ENCODE data around the gene AUTS2. TPM values are rescaled to one million over a fixed set of nuclear protein-coding genes. Genes with fewer than 3 reads are reported as not detected.

Gene AUTS2
- polyA plus RNA-seq, 3 donors: 0.08 to 0.35 TPM; not detected in 1

DNA sequence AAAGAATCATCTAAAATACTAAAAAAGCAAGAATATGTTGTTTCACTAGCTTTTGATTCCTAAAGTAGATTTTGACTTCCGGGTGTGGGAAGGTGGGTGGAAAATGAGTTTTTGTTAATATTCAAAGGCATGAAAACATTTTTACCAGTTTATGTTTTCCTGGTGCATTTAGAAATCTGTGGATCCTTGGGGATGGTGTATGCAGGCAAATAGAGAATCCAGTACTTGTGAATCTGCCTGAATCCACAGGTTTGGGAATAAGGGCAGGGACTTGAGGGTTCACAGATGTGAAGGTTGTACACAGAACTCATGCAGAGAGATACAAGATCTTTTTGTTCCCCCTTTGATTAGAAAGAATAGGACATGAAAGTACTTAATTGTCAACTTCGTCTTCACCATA, 22.4 kb downstream of the AUTS2 start:
- WGBS (ENCODE audit: insufficient coverage): no CpG with 5 or more reads among the region's 2 CpGs
- TF ChIP-seq, protein P1, sequence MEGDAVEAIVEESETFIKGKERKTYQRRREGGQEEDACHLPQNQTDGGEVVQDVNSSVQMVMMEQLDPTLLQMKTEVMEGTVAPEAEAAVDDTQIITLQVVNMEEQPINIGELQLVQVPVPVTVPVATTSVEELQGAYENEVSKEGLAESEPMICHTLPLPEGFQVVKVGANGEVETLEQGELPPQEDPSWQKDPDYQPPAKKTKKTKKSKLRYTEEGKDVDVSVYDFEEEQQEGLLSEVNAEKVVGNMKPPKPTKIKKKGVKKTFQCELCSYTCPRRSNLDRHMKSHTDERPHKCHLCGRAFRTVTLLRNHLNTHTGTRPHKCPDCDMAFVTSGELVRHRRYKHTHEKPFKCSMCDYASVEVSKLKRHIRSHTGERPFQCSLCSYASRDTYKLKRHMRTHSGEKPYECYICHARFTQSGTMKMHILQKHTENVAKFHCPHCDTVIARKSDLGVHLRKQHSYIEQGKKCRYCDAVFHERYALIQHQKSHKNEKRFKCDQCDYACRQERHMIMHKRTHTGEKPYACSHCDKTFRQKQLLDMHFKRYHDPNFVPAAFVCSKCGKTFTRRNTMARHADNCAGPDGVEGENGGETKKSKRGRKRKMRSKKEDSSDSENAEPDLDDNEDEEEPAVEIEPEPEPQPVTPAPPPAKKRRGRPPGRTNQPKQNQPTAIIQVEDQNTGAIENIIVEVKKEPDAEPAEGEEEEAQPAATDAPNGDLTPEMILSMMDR (IDR thresholded peaks at IDR 0.05): no peak

DNA sequence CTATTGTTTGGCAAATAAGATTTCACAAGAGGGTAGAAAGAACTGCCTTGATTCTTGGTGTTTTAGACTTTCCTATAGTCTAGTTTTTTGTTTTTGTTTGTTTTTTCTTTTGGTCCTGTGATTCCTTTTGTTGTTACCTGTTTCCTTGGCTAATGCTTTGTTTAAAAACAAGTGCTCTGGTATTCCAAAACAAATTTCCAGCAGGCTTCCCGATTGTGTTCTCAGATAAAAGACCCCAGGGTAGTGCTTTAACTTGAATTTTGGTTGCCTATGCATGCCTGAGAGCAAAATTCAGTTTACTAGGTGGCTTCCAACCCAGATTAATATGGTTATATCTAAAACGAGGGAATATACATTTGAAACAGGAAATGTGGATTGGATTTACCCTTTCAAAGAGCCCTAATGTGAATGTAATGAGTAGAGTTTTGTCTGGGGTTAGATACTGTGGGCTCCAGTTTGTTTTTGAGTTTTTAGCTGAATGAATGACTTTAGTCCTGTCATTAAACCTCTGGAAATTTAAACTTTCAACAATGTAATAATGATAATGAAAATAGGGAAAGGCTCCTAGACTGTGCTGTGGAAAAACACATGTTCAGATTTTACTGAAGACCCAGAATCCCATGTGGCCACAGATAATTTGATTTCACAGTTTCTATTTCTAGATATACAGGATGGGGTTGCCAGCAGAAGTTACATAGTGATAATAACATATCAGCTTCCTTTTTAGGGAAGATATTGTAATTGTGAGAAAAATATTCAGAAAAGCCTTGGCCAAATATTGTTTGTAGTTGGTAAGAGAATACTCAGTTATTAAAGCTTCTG, 23.9 kb downstream of the AUTS2 start:
- Histone ChIP-seq H3K79me2 (ENCODE audit: insufficient read depth, low read length) (no peaks in the 10 kb centered on the region), H3K4me3 (replicated peaks in 1 of 3; ENCODE audit: low read depth in 2 of 3, low read length in 3 of 3) (no peak overlapping the region), H3K9ac (ENCODE audit: insufficient read depth, low read length, poor library complexity, severe bottlenecking) (no peak overlapping the region), H2AFZ (ENCODE audit: insufficient read depth, low read depth, low read length, poor library complexity, severe bottlenecking) (no peak overlapping the region), H3K4me1 (ENCODE audit: control insufficient read depth in 1 of 2, insufficient read depth in 2 of 2, low read length in 2 of 2) (no peaks in the 10 kb centered on the region), H3K9me3 (replicated peaks in 1 of 2; ENCODE audit: control insufficient read depth in 1 of 2, insufficient read depth in 1 of 2, low read length in 2 of 2) (no peaks in the 10 kb centered on the region), H3K36me3 (replicated peaks in 1 of 2; ENCODE audit: control insufficient read depth in 1 of 2, insufficient read depth in 2 of 2, low read length in 2 of 2) (no peaks in the 10 kb centered on the region), H3K4me2 (replicated peaks; ENCODE audit: extremely low read depth, low read length, poor library complexity, severe bottlenecking) (no peak overlapping the region), H3K27me3 (ENCODE audit: control insufficient read depth in 2 of 2, insufficient read depth in 2 of 2, low read length in 2 of 2) (no peaks in the 10 kb centered on the region), H4K20me1 (ENCODE audit: insufficient read depth, low read length) (no peaks in the 10 kb centered on the region), H3K27ac (ENCODE audit: low read depth in 1 of 2, low read length in 2 of 2) (no peak overlapping the region)
- no peak overlapping the region for H3K27ac Mint-ChIP-seq
- intact Hi-C loops (cut with micrococcal nuclease): no loop called here
- WGBS (ENCODE audit: insufficient coverage): 80% methylated on average over 1 of the region's 2 CpGs
- TF ChIP-seq, protein P1 (IDR thresholded peaks at IDR 0.05): no peak
- DNase-seq: no peak
- H3K9me3 Mint-ChIP-seq: no peaks in the 10 kb centered on the region
- H3K4me3 Mint-ChIP-seq: no peak overlapping the region
- no peaks in the 10 kb centered on the region for H3K36me3 Mint-ChIP-seq
- no peaks in the 10 kb centered on the region for H3K27me3 Mint-ChIP-seq (ENCODE audit: low read depth in 3 of 3)
- H3K4me1 Mint-ChIP-seq: peaks cover 3% of the 10 kb centered on the region

More for the DNA sequence above, 22.4 kb downstream of the AUTS2 start:
- Mint-ChIP-seq H3K27me3 (ENCODE audit: low read depth in 3 of 3) (no peaks in the 10 kb centered on the region), H3K4me3 (no peak overlapping the region), H3K4me1 (peaks cover 3% of the 10 kb centered on the region), H3K9me3 (no peaks in the 10 kb centered on the region), H3K36me3 (no peaks in the 10 kb centered on the region), H3K27ac (no peak overlapping the region)
- Histone ChIP-seq H3K36me3 (replicated peaks in 1 of 2; ENCODE audit: control insufficient read depth in 1 of 2, insufficient read depth in 2 of 2, low read length in 2 of 2) (no peaks in the 10 kb centered on the region), H3K4me3 (replicated peaks in 1 of 3; ENCODE audit: low read depth in 2 of 3, low read length in 3 of 3) (no peak overlapping the region), H3K4me1 (ENCODE audit: control insufficient read depth in 1 of 2, insufficient read depth in 2 of 2, low read length in 2 of 2) (no peaks in the 10 kb centered on the region), H3K9ac (ENCODE audit: insufficient read depth, low read length, poor library complexity, severe bottlenecking) (no peak overlapping the region), H3K9me3 (replicated peaks in 1 of 2; ENCODE audit: control insufficient read depth in 1 of 2, insufficient read depth in 1 of 2, low read length in 2 of 2) (no peaks in the 10 kb centered on the region), H3K27ac (ENCODE audit: low read depth in 1 of 2, low read length in 2 of 2) (no peak overlapping the region), H4K20me1 (ENCODE audit: insufficient read depth, low read length) (no peaks in the 10 kb centered on the region), H3K79me2 (ENCODE audit: insufficient read depth, low read length) (no peaks in the 10 kb centered on the region), H3K27me3 (ENCODE audit: control insufficient read depth in 2 of 2, insufficient read depth in 2 of 2, low read length in 2 of 2) (no peaks in the 10 kb centered on the region), H3K4me2 (replicated peaks; ENCODE audit: extremely low read depth, low read length, poor library complexity, severe bottlenecking) (no peak overlapping the region), H2AFZ (ENCODE audit: insufficient read depth, low read depth, low read length, poor library complexity, severe bottlenecking) (no peak overlapping the region)
- intact Hi-C loops (cut with micrococcal nuclease): no loop called here
- DNase-seq: no peak

Data from CD14-positive monocyte (primary cell).